GM23338 (cell line): ENCODE measurements around the gene CDK11A. TPM values are rescaled to one million over a fixed set of nuclear protein-coding genes. Genes with fewer than 3 reads are reported as not detected.

ENCODE experiments used
- ATAC-seq: fragments of 200-7000 bp; cut with Tn5 transposase; 3 replicates; pipeline ENCODE4 v1.9.1; 2020
- DNase-seq: peaks from one replicate; pipeline ENCODE4 v3.0.0-alpha.2; 2015; ENCODE audit warnings: low spot score
- H2AFZ ChIP-seq: fragments of 200-600 bp; sonication (generic); 2 replicates; pipeline ENCODE4 v1.8.0; 2016; ENCODE audit warnings: antibody characterized with exemption, mild to moderate bottlenecking, moderate library complexity
- H3F3A ChIP-seq: fragments of 200-600 bp; sonication (generic); replicated peaks from 2 replicates; pipeline ENCODE4 v1.8.0; 2017; ENCODE audit warnings: antibody characterized with exemption, mixed run types, low read depth
- H3K27ac ChIP-seq: fragments of 200-600 bp; sonication (generic); 2 replicates; pipeline ENCODE4 v1.6.1; 2016; ENCODE audit warnings: low read depth
- H3K27me3 ChIP-seq: fragments of 200-600 bp; sonication (generic); 2 replicates; pipeline ENCODE4 v1.8.0; 2016; ENCODE audit warnings: mild to moderate bottlenecking, mixed run types, moderate library complexity; ENCODE audit not compliant: insufficient read depth
- H3K36me3 ChIP-seq: fragments of 200-600 bp; sonication (generic); 2 replicates; pipeline ENCODE4 v1.8.0; 2016; ENCODE audit warnings: mild to moderate bottlenecking; ENCODE audit not compliant: insufficient read depth
- H3K4me1 ChIP-seq: fragments of 200-600 bp; sonication (generic); 2 replicates; pipeline ENCODE4 v1.8.0; 2016; ENCODE audit warnings: mild to moderate bottlenecking, moderate library complexity; ENCODE audit not compliant: insufficient read depth
- H3K4me2 ChIP-seq: fragments of 200-600 bp; sonication (generic); 2 replicates; pipeline ENCODE4 v1.7.1; 2017; ENCODE audit warnings: mixed run types
- H3K4me3 ChIP-seq: fragments of 200-600 bp; sonication (generic); 2 replicates; pipeline ENCODE4 v1.6.1; 2016; ENCODE audit warnings: mixed run types
- H3K79me2 ChIP-seq: fragments of 200-600 bp; sonication (generic); replicated peaks from 2 replicates; pipeline ENCODE4 v1.8.0; 2017; ENCODE audit warnings: mild to moderate bottlenecking; ENCODE audit not compliant: insufficient read depth
- H3K9me2 ChIP-seq: fragments of 200-600 bp; sonication (generic); 2 replicates; pipeline ENCODE4 v1.8.0; 2017; ENCODE audit not compliant: insufficient read depth
- H4K20me1 ChIP-seq: fragments of 200-600 bp; sonication (generic); replicated peaks from 2 replicates; pipeline ENCODE4 v1.8.0; 2017; ENCODE audit warnings: mild to moderate bottlenecking; ENCODE audit not compliant: insufficient read depth
- H3K27ac Mint-ChIP-seq: 2 replicates; pipeline ENCODE4 v1.8.0; 2020; ENCODE audit warnings: inconsistent platforms, mild to moderate bottlenecking, moderate library complexity, mixed read lengths
- H3K27me3 Mint-ChIP-seq: 3 replicates; pipeline ENCODE4 v1.8.0; 2022; ENCODE audit warnings: low read depth, mild to moderate bottlenecking, moderate library complexity, mixed read lengths, inconsistent platforms; ENCODE audit not compliant: insufficient read depth, poor library complexity
- H3K36me3 Mint-ChIP-seq: 3 replicates; pipeline ENCODE4 v1.8.0; 2021; ENCODE audit warnings: low read depth, mild to moderate bottlenecking, inconsistent platforms, moderate library complexity, mixed read lengths
- H3K4me1 Mint-ChIP-seq: 3 replicates; pipeline ENCODE4 v1.8.0; 2020; ENCODE audit warnings: mild to moderate bottlenecking, inconsistent platforms, mixed read lengths
- H3K4me3 Mint-ChIP-seq: 3 replicates; pipeline ENCODE4 v1.8.0; 2021; ENCODE audit warnings: moderate library complexity, mild to moderate bottlenecking, inconsistent platforms, mixed read lengths
- H3K9me3 Mint-ChIP-seq: 3 replicates; pipeline ENCODE4 v1.8.0; 2020; ENCODE audit warnings: moderate library complexity, mild to moderate bottlenecking, inconsistent platforms, mixed read lengths
- CREB1 ChIP-seq: fragments of 250-450 bp; sonication (Bioruptor Pico); IDR thresholded peaks from 2 replicates; pipeline ENCODE4 v1.5.0; 2020; ENCODE audit warnings: low read depth, mild to moderate bottlenecking, moderate library complexity
- CTCF ChIP-seq, 2 experiments: fragments of 200-600 bp in 1 of 2; sonication (generic) in 1 of 2; conservative IDR thresholded peaks; 2 replicates each; pipeline versions ENCODE4 v1.5.1 to v1.6.1; 2016 to 2017; ENCODE audit warnings: antibody characterized with exemption in 2 of 2, low read depth in 2 of 2, mild to moderate bottlenecking in 2 of 2, moderate library complexity in 1 of 2
- ETS1 ChIP-seq: IDR thresholded peaks from 2 replicates; pipeline ENCODE4 v1.6.1; 2016; ENCODE audit warnings: antibody characterized with exemption
- EZH2 ChIP-seq: fragments of 200-600 bp; sonication (generic); IDR thresholded peaks from one replicate; pipeline ENCODE4 v1.8.0; 2017; ENCODE audit warnings: antibody characterized with exemption, mild to moderate bottlenecking, low read depth; ENCODE audit not compliant: unreplicated experiment
- EZH2phosphoT487 ChIP-seq: fragments of 200-600 bp; sonication (generic); IDR thresholded peaks from one replicate; pipeline ENCODE4 v1.8.1; 2018; ENCODE audit warnings: antibody characterized with exemption; ENCODE audit not compliant: unreplicated experiment
- JUNB ChIP-seq: IDR thresholded peaks from one replicate; pipeline ENCODE4 v1.6.1; 2016; ENCODE audit warnings: antibody characterized with exemption; ENCODE audit not compliant: unreplicated experiment
- NANOG ChIP-seq: IDR thresholded peaks from 2 replicates; pipeline ENCODE4 v1.6.1; 2016; ENCODE audit warnings: antibody characterized with exemption, borderline replicate concordance
- POLR2AphosphoS5 ChIP-seq: IDR thresholded peaks from 2 replicates; pipeline ENCODE4 v1.6.1; 2016; ENCODE audit warnings: antibody characterized with exemption, low read depth
- REST ChIP-seq: IDR thresholded peaks from one replicate; pipeline ENCODE4 v1.6.1; 2018; ENCODE audit warnings: antibody characterized with exemption; ENCODE audit not compliant: unreplicated experiment
- ZNF114 ChIP-seq: fragments of 250-450 bp; sonication (Bioruptor Pico); IDR thresholded peaks from 2 replicates; pipeline ENCODE4 v1.5.0; 2020; ENCODE audit warnings: mild to moderate bottlenecking, moderate library complexity
- ZNF331 ChIP-seq: fragments of 250-450 bp; sonication (Bioruptor Pico); IDR thresholded peaks from 2 replicates; pipeline ENCODE4 v1.5.0; 2020; ENCODE audit warnings: low read depth, mild to moderate bottlenecking, moderate library complexity
- polyA plus RNA-seq: library from polyadenylated mRNA; unstranded; fragments of >200 nt; fragmentation: Nextera tagmentation; extraction: Ambion mirVana; gene quantifications from 2 replicates; pipeline ENCODE4 v1.2.1, GENCODE V29; 2016
- total RNA-seq: library from RNA; depleted of rRNA; stranded (reverse); fragments of >200 nt; shearing (Covaris generic); gene quantifications from 2 replicates; pipeline ENCODE4 v1.2.3, GENCODE V29; 2014

Gene CDK11A
- total and polyA plus RNA-seq, 2 experiments from 2014 or later = 22.8 to 72.6 TPM

GRCh38 chr1:1752636-1753606 is 28.8 kb upstream of the CDK11A start:
- Mint-ChIP-seq H3K4me3 (no peak overlapping the region; the same call in 2 of the 3 replicates), H3K27ac (no peak overlapping the region), H3K9me3 (no peaks in the 10 kb centered on the region), H3K36me3 (peaks cover 39% of the 10 kb centered on the region), H3K4me1 (peaks cover 10% of the 10 kb centered on the region), H3K27me3 (peaks cover 9% of the 10 kb centered on the region)
- Histone ChIP-seq H3F3A (peaks cover 15% of the 10 kb centered on the region; the same call in 1 of the 2 replicates), H3K36me3 (peaks cover 4% of the 10 kb centered on the region; the same call in 1 of the 2 replicates), H2AFZ (no peak overlapping the region), H3K9me2 (no peaks in the 10 kb centered on the region), H4K20me1 (peaks cover 4% of the 10 kb centered on the region; the same call in 1 of the 2 replicates), H3K79me2 (no peaks in the 10 kb centered on the region), H3K27me3 (no peaks in the 10 kb centered on the region), H3K4me1 (no peaks in the 10 kb centered on the region), H3K27ac (peak overlapping the region; percentile 14; the same call in 1 of the 2 replicates), H3K4me3 (no peak overlapping the region), H3K4me2 (no peak overlapping the region)
- DNase-seq (peak; percentile 19), ATAC-seq (peak; percentile 7; the same call in 1 of the 3 replicates)
- TF ChIP-seq NANOG = no peak
- TF ChIP-seq JUNB = no peak
- TF ChIP-seq CTCF (conservative IDR thresholded peaks at IDR 0.05; ENCODE audit: low read depth in 2 of 2) = peak; percentile 11 to 38; a peak in 2 of 4 replicates

GRCh38 chr1:1752190-1752589 is 28.0 kb upstream of the CDK11A start:
- H3K27ac Mint-ChIP-seq = peak overlapping the region; percentile 16; the same call in 1 of the 2 replicates
- Histone ChIP-seq H3K4me2 (no peak overlapping the region), H3K27me3 (no peaks in the 10 kb centered on the region), H3K4me1 (no peaks in the 10 kb centered on the region), H3K4me3 (no peak overlapping the region), H3K79me2 (no peaks in the 10 kb centered on the region), H3K36me3 (peaks cover 4% of the 10 kb centered on the region; the same call in 1 of the 2 replicates), H3K9me2 (no peaks in the 10 kb centered on the region), H2AFZ (no peak overlapping the region), H3K27ac (peak overlapping the region; percentile 14; the same call in 1 of the 2 replicates), H3F3A (peaks cover 15% of the 10 kb centered on the region; the same call in 1 of the 2 replicates), H4K20me1 (no peaks in the 10 kb centered on the region; the same call in 1 of the 2 replicates)
- H3K36me3 Mint-ChIP-seq = peaks cover 31% of the 10 kb centered on the region
- ATAC-seq (no peak), DNase-seq (no peak)
- no peaks in the 10 kb centered on the region for H3K9me3 Mint-ChIP-seq
- peaks cover 8% of the 10 kb centered on the region for H3K27me3 Mint-ChIP-seq
- H3K4me3 Mint-ChIP-seq = no peak overlapping the region; the same call in 2 of the 3 replicates
- H3K4me1 Mint-ChIP-seq = peaks cover 10% of the 10 kb centered on the region
- no peak for TF ChIP-seq REST
- no peak for TF ChIP-seq NANOG
- TF ChIP-seq ZNF114 (CRISPR knock-in tag) = no peak
- TF ChIP-seq ZNF331 (CRISPR knock-in tag) = no peak
- no peak for TF ChIP-seq JUNB
- no peak for TF ChIP-seq POLR2AphosphoS5
- TF ChIP-seq EZH2 = no peak
- TF ChIP-seq EZH2phosphoT487 = no peak
- TF ChIP-seq CREB1 (CRISPR knock-in tag) = no peak
- TF ChIP-seq ETS1 = no peak
- TF ChIP-seq CTCF (conservative IDR thresholded peaks at IDR 0.05; ENCODE audit: low read depth in 2 of 2) = no peak
